SU-DHL-6 (cell line): ENCODE measurements around the gene ELAVL2.

Experiments
- EZH2phosphoT487 ChIP-seq: fragments of 200-600 bp; sonication (generic), shearing (Covaris generic); conservative IDR thresholded peaks from 2 replicates; pipeline ENCODE4 v1.6.1; 2018; ENCODE audit warnings: mild to moderate bottlenecking, antibody characterized with exemption, low read length, moderate library complexity, mixed read lengths
- TF ChIP-seq, protein P1 (sequence below): fragments of 200-600 bp; sonication (generic); IDR thresholded peaks from one replicate; pipeline ENCODE4 v1.5.1; 2017; ENCODE audit warnings: antibody characterized with exemption, mild to moderate bottlenecking, low read length, moderate library complexity; ENCODE audit not compliant: insufficient read depth, poor library complexity, severe bottlenecking

DNA sequence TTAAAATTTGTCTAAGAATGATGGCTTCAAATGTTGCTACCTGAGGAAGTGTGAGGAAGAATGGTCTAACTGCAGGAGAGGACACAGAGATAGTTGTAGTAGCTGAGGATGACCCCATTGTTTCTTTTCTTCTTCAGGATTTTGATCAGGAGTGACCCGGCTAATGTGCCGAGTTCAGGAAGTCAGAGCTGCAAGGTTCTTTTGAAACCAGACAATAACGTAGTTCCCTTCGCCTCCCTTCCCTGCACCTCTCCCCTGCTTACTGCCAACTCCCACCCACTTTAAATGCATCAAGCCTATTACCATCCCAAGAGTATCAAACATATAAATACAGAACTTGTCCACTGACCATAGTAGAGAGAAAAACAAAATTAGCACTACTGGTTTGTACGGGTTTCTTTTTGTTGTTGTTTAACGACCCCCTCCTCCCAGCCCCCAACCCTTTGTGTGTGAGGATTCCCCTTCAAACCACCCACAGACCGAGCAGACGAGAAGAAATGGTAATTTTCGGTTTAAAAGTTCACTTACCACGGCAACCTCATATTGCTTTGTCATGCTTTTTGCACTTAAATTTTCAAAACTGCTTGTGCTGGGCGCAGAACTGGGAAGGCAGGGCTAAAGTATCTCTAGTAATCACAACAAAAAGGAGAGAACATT, 23.5 kb upstream of the ELAVL2 start:
- TF ChIP-seq, protein P1, sequence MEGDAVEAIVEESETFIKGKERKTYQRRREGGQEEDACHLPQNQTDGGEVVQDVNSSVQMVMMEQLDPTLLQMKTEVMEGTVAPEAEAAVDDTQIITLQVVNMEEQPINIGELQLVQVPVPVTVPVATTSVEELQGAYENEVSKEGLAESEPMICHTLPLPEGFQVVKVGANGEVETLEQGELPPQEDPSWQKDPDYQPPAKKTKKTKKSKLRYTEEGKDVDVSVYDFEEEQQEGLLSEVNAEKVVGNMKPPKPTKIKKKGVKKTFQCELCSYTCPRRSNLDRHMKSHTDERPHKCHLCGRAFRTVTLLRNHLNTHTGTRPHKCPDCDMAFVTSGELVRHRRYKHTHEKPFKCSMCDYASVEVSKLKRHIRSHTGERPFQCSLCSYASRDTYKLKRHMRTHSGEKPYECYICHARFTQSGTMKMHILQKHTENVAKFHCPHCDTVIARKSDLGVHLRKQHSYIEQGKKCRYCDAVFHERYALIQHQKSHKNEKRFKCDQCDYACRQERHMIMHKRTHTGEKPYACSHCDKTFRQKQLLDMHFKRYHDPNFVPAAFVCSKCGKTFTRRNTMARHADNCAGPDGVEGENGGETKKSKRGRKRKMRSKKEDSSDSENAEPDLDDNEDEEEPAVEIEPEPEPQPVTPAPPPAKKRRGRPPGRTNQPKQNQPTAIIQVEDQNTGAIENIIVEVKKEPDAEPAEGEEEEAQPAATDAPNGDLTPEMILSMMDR: no peak
- no peak for TF ChIP-seq EZH2phosphoT487
